ENCODE results near the gene R3HCC1L.

The R3HCC1L gene

GRCh38 chr10:98231417-98231816 is 97.0 kb downstream of the R3HCC1L start:
- DNase-seq (ENCODE audit: low spot score): no peak

GRCh38 chr10:98235846-98236245 is 101.4 kb downstream of the R3HCC1L start:
- DNase-seq (ENCODE audit: low spot score): no peak

GRCh38 chr10:98236862-98237261 is 102.4 kb downstream of the R3HCC1L start:
- DNase-seq (ENCODE audit: low spot score): no peak

GRCh38 chr10:98238391-98238790 is 103.9 kb downstream of the R3HCC1L start:
- no peak for DNase-seq (ENCODE audit: low spot score)

GRCh38 chr10:98240524-98240923 is 106.1 kb downstream of the R3HCC1L start:
- no peak for DNase-seq (ENCODE audit: low spot score)

GRCh38 chr10:98242823-98243222 is 108.4 kb downstream of the R3HCC1L start:
- DNase-seq (ENCODE audit: low spot score): peak; percentile 39

GRCh38 chr10:98244141-98244540 is 109.7 kb downstream of the R3HCC1L start:
- DNase-seq (ENCODE audit: low spot score): no peak

GRCh38 chr10:98244586-98244985 is 110.1 kb downstream of the R3HCC1L start:
- DNase-seq (ENCODE audit: low spot score): no peak

- peak; percentile 74 for DNase-seq (ENCODE audit: low spot score)
Observed at GRCh38 chr10:98246911-98247805, 112.7 kb downstream of the R3HCC1L start.

GRCh38 chr10:98248018-98248417 is 113.6 kb downstream of the R3HCC1L start:
- DNase-seq (ENCODE audit: low spot score): no peak

GRCh38 chr10:98249134-98249533 is 114.7 kb downstream of the R3HCC1L start:
- no peak for DNase-seq (ENCODE audit: low spot score)

- DNase-seq (ENCODE audit: low spot score): no peak
Observed at GRCh38 chr10:98251399-98251798, 116.9 kb downstream of the R3HCC1L start.

- no peak for DNase-seq (ENCODE audit: low spot score)
Observed at GRCh38 chr10:98252464-98252863, 118.0 kb downstream of the R3HCC1L start.

- no peak for DNase-seq (ENCODE audit: low spot score)
Observed at GRCh38 chr10:98253499-98253898, 119.0 kb downstream of the R3HCC1L start.

- DNase-seq (ENCODE audit: low spot score): no peak
Observed at GRCh38 chr10:98254234-98254974, 119.9 kb downstream of the R3HCC1L start.

GRCh38 chr10:98255146-98255877 is 120.9 kb downstream of the R3HCC1L start:
- DNase-seq (ENCODE audit: low spot score): no peak

- DNase-seq (ENCODE audit: low spot score): no peak
Observed at GRCh38 chr10:98256692-98257091, 122.2 kb downstream of the R3HCC1L start.

GRCh38 chr10:98257198-98257597 is 122.7 kb downstream of the R3HCC1L start:
- no peak for DNase-seq (ENCODE audit: low spot score)

- DNase-seq (ENCODE audit: low spot score): no peak
Observed at GRCh38 chr10:98257961-98258360, 123.5 kb downstream of the R3HCC1L start.

GRCh38 chr10:98258683-98259454 is 124.4 kb downstream of the R3HCC1L start:
- no peak for DNase-seq (ENCODE audit: low spot score)

GRCh38 chr10:98259606-98260315 is 125.3 kb downstream of the R3HCC1L start:
- peak; percentile 42 for DNase-seq (ENCODE audit: low spot score)
